ENCODE data around the gene GSAP.
"Not testable (repeated sequence)": the region's sequence is repeated elsewhere in the genome, so short reads cannot be mapped to it uniquely, and the experiment has no call there.

Gene GSAP

GRCh38 chr7:77284616-77285015 lies 131.5 kb downstream of the GSAP start:
- no peak for DNase-seq (ENCODE audit: low spot score)

- no peak for DNase-seq (ENCODE audit: low spot score)
Observed at GRCh38 chr7:77284005-77284404, 132.1 kb downstream of the GSAP start.

GRCh38 chr7:77282897-77283296 lies 133.3 kb downstream of the GSAP start:
- DNase-seq (ENCODE audit: low spot score): no peak

- DNase-seq (ENCODE audit: low spot score): no peak
Observed at GRCh38 chr7:77281780-77282478, 134.2 kb downstream of the GSAP start.

GRCh38 chr7:77276120-77276519 lies 140.0 kb downstream of the GSAP start:
- DNase-seq (ENCODE audit: low spot score): no peak

GRCh38 chr7:77275663-77276062 lies 140.5 kb downstream of the GSAP start:
- DNase-seq (ENCODE audit: low spot score): not testable (repeated sequence)

GRCh38 chr7:77271766-77272165 lies 144.4 kb downstream of the GSAP start:
- no peak for DNase-seq (ENCODE audit: low spot score)

GRCh38 chr7:77270094-77270480 lies 146.1 kb downstream of the GSAP start:
- no peak for DNase-seq (ENCODE audit: low spot score)

GRCh38 chr7:77269360-77270093 lies 146.6 kb downstream of the GSAP start:
- DNase-seq (ENCODE audit: low spot score): no peak

- no peak for DNase-seq (ENCODE audit: low spot score)
Observed at GRCh38 chr7:77266291-77266794, 149.8 kb downstream of the GSAP start.

- DNase-seq (ENCODE audit: low spot score): no peak
Observed at GRCh38 chr7:77265666-77266065, 150.5 kb downstream of the GSAP start.

- DNase-seq (ENCODE audit: low spot score): no peak
Observed at GRCh38 chr7:77262316-77262715, 153.8 kb downstream of the GSAP start.
